Caco-2 (cell line): ENCODE results near the gene SLC9A7. TPM values are rescaled to one million over a fixed set of nuclear protein-coding genes. Genes with fewer than 3 reads are reported as not detected.

ENCODE experiments used
- BruUV-seq: library from RNA; stranded (reverse); fragments of 400-500 nt; replicated peaks from 2 replicates; lab custom pipeline; 2021; lab: Mats Ljungman, UMichigan
- CTCF ChIA-PET: fragments of 300-600 bp; sonication (Branson Sonifier 250); formaldehyde crosslinking; loops from one replicate; lab custom pipeline; 2022; ENCODE audit warnings: antibody characterized with exemption; lab: Charles Lee
- POLR2A ChIA-PET: fragments of 300-600 bp; sonication (Branson Sonifier 250); formaldehyde crosslinking; loops from one replicate; lab custom pipeline; 2022; ENCODE audit warnings: antibody characterized with exemption; lab: Charles Lee
- DNase-seq, 2 experiments: peaks; one replicate each; pipeline versions ENCODE4 v3.0.0 to v3.0.0-alpha.2; 2020 to 2022
- H3K27me3 ChIP-seq: replicated peaks from 2 replicates; pipeline ENCODE4 v1.6.0; 2011; ENCODE audit warnings: low read length; ENCODE audit not compliant: control insufficient read depth, insufficient read depth
- H3K36me3 ChIP-seq: 2 replicates; pipeline ENCODE4 v1.5.1; 2011; ENCODE audit warnings: low read length; ENCODE audit not compliant: control insufficient read depth, insufficient read depth
- H3K4me1 ChIP-seq: fragments of 250-450 bp; sonication (Bioruptor Pico); 2 replicates; pipeline ENCODE4 v1.5.1; 2020; ENCODE audit warnings: mild to moderate bottlenecking
- H3K4me3 ChIP-seq: 2 replicates; pipeline ENCODE4 v1.5.1; 2011; ENCODE audit warnings: low read depth, mild to moderate bottlenecking, control low read depth, low read length
- H3K9me3 ChIP-seq: fragments of 250-450 bp; sonication (Bioruptor Pico); 2 replicates; pipeline ENCODE4 v1.5.1; 2020; ENCODE audit warnings: mild to moderate bottlenecking, moderate library complexity
- H3K27ac Mint-ChIP-seq: one replicate; pipeline ENCODE4 v1.8.0; 2022; ENCODE audit warnings: mixed read lengths; ENCODE audit not compliant: unreplicated experiment
- H3K27me3 Mint-ChIP-seq: one replicate; pipeline ENCODE4 v1.8.0; 2022; ENCODE audit warnings: mixed read lengths; ENCODE audit not compliant: insufficient read depth, unreplicated experiment
- H3K36me3 Mint-ChIP-seq: one replicate; pipeline ENCODE4 v1.8.0; 2022; ENCODE audit warnings: mild to moderate bottlenecking, mixed read lengths; ENCODE audit not compliant: insufficient read depth, unreplicated experiment
- H3K4me1 Mint-ChIP-seq: one replicate; pipeline ENCODE4 v1.8.0; 2022; ENCODE audit warnings: low read depth, mixed read lengths; ENCODE audit not compliant: unreplicated experiment
- H3K4me3 Mint-ChIP-seq: one replicate; pipeline ENCODE4 v1.8.0; 2022; ENCODE audit warnings: mild to moderate bottlenecking, moderate library complexity, mixed read lengths; ENCODE audit not compliant: unreplicated experiment
- H3K9me3 Mint-ChIP-seq: one replicate; pipeline ENCODE4 v1.8.0; 2022; ENCODE audit warnings: mixed read lengths; ENCODE audit not compliant: unreplicated experiment
- CTCF ChIP-seq, 2 experiments: fragments of 200-600 bp in 1 of 2; IDR thresholded peaks; 1 replicate in 1 of 2; 2 replicates in 1 of 2; pipeline versions ENCODE4 v1.5.1 to v1.8.0; 2011 to 2022; ENCODE audit warnings: antibody characterized with exemption in 1 of 2, control low read depth in 1 of 2, inconsistent platforms in 1 of 2, low read depth in 1 of 2, low read length in 1 of 2, mild to moderate bottlenecking in 1 of 2, moderate library complexity in 1 of 2; ENCODE audit not compliant: insufficient read depth in 1 of 2, severe bottlenecking in 1 of 2, unreplicated experiment in 1 of 2
- intact Hi-C: fragments of 100-400 bp; cut with micrococcal nuclease; formaldehyde crosslinking; loops from one replicate; pipeline ENCODE4 v1.10.0; 2022; ENCODE audit not compliant: unreplicated experiment
- total RNA-seq: library from RNA; stranded (reverse); gene quantifications from 2 replicates; pipeline ENCODE4 v1.2.3, GENCODE V29; 2022

Gene SLC9A7
- total RNA-seq, 1 experiment from 2014 or later: 20.1 TPM

- Mint-ChIP-seq H3K4me3 (no peak overlapping the region), H3K27ac (no peak overlapping the region), H3K9me3 (no peaks in the 10 kb centered on the region), H3K27me3 (no peaks in the 10 kb centered on the region), H3K36me3 (no peaks in the 10 kb centered on the region), H3K4me1 (no peaks in the 10 kb centered on the region)
- POLR2A ChIA-PET: no interaction called here
- BruUV-seq: no TSS peak
- TF ChIP-seq CTCF (IDR thresholded peaks at IDR 0.05; ENCODE audit: insufficient read depth in 1 of 2, low read depth in 1 of 2, low read length in 1 of 2, severe bottlenecking in 1 of 2, unreplicated experiment in 1 of 2): no peak
- DNase-seq: no peak
- no peaks in the 10 kb centered on the region for H3K9me3 ChIP-seq
- CTCF ChIA-PET: no interaction called here
- H3K4me3 ChIP-seq: no peak overlapping the region
- H3K36me3 ChIP-seq: no peaks in the 10 kb centered on the region
- H3K27me3 ChIP-seq: no peaks in the 10 kb centered on the region
- H3K4me1 ChIP-seq: no peaks in the 10 kb centered on the region
- intact Hi-C loops: no loop called here
Measured at GRCh38 chrX:46559062-46559461, 199.9 kb downstream of the SLC9A7 start.

- no peak for DNase-seq
- no peaks in the 10 kb centered on the region for H3K4me1 ChIP-seq
- Mint-ChIP-seq H3K4me3 (no peak overlapping the region), H3K27ac (no peak overlapping the region), H3K27me3 (no peaks in the 10 kb centered on the region), H3K36me3 (peaks cover 5% of the 10 kb centered on the region), H3K4me1 (no peaks in the 10 kb centered on the region), H3K9me3 (no peaks in the 10 kb centered on the region)
- no peak for TF ChIP-seq CTCF (IDR thresholded peaks at IDR 0.05; ENCODE audit: insufficient read depth in 1 of 2, low read depth in 1 of 2, low read length in 1 of 2, severe bottlenecking in 1 of 2, unreplicated experiment in 1 of 2)
- BruUV-seq: no TSS peak
- CTCF ChIA-PET: interaction anchor here (0.6 to 1.0 kb wide), 3 partner anchors 87 to 524 kb away, joined by 3 to 9 read pairs (median 6); no protein-coding TSS in a partner anchor
- POLR2A ChIA-PET: interaction anchor here (0.7 to 1.0 kb wide), 2 partner anchors 94 to 145 kb away, joined by 7 to 9 read pairs; no protein-coding TSS in a partner anchor
- H3K36me3 ChIP-seq: no peaks in the 10 kb centered on the region
- intact Hi-C loops: loop anchor here (1.0 kb wide), 1 partner anchor 87 kb away; no protein-coding TSS in a partner anchor
- H3K27me3 ChIP-seq: no peaks in the 10 kb centered on the region
- H3K4me3 ChIP-seq: no peak overlapping the region
- no peaks in the 10 kb centered on the region for H3K9me3 ChIP-seq
Measured at GRCh38 chrX:46554942-46555341, 204.0 kb downstream of the SLC9A7 start.

- BruUV-seq: no TSS peak
- H3K4me3 Mint-ChIP-seq: no peak overlapping the region
- H3K4me1 Mint-ChIP-seq: no peaks in the 10 kb centered on the region
- peaks cover 8% of the 10 kb centered on the region for H3K36me3 Mint-ChIP-seq
- H3K27ac Mint-ChIP-seq: no peak overlapping the region
- Histone ChIP-seq H3K4me3 (no peak overlapping the region), H3K27me3 (no peaks in the 10 kb centered on the region), H3K9me3 (no peaks in the 10 kb centered on the region), H3K36me3 (no peaks in the 10 kb centered on the region), H3K4me1 (no peaks in the 10 kb centered on the region)
- H3K9me3 Mint-ChIP-seq: no peaks in the 10 kb centered on the region
- DNase-seq: no peak
- TF ChIP-seq CTCF (IDR thresholded peaks at IDR 0.05; ENCODE audit: insufficient read depth in 1 of 2, low read depth in 1 of 2, low read length in 1 of 2, severe bottlenecking in 1 of 2, unreplicated experiment in 1 of 2): no peak
- no peaks in the 10 kb centered on the region for H3K27me3 Mint-ChIP-seq
- ChIA-PET POLR2A (no interaction called here), CTCF (no interaction called here)
- intact Hi-C loops: no loop called here
Measured at GRCh38 chrX:46553935-46554334, 205.0 kb downstream of the SLC9A7 start.
